ENCODE results near the gene KLHL29. TPM values are rescaled to one million over a fixed set of nuclear protein-coding genes. Genes with fewer than 3 reads are reported as not detected.

Gene KLHL29
- total and polyA plus RNA-seq, 2 donors (not counting 1 experiment from before 2014, with no cell fraction given): 1.3 to 3.4 TPM

DNA sequence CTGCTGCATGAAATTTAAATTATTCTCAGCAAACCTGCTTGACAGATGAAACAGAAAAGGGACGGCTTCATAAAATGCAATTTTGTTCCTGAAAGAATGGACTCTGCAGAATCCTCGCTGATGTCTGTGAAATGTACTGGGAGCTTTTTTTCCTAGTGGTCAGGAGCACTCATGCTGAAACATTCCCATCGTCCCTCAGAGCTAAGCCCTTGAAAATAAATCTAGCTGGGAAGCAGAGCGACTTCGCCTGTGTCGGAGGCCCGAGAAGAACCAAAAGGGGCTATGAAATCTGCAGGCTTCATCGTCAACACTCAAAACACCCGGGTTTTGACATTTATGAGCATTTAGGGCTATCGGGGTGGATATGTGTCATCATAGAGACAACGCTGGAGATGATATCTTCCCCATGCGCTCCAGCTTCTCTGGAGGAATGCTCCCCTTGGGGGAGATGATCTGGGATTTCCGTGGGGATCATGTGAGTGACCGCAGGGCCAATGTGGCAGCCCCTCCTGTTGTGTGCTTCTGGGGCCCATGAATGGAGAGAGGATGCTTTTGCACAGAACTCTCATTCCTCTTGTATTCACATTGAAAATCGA is 182.3 kb downstream of the KLHL29 start:
- H3K9me3 ChIP-seq (ENCODE audit: control extremely low read depth in 1 of 3, control insufficient read depth in 2 of 3, insufficient read depth in 1 of 3, low read length in 2 of 3): peaks cover 0 to 6% (median 0%) of the 10 kb centered on the region in 3 donors
- H3K27me3 ChIP-seq (replicated peaks in 1 of 4; ENCODE audit: control extremely low read depth in 1 of 4, control insufficient read depth in 3 of 4, insufficient read depth in 4 of 4, low read length in 3 of 4): no peaks in the 10 kb centered on the region
- Mint-ChIP-seq H3K9me3 (ENCODE audit: insufficient read depth) (no peaks in the 10 kb centered on the region), H3K27ac (no peak overlapping the region), H3K4me3 (no peak overlapping the region), H3K27me3 (no peaks in the 10 kb centered on the region), H3K4me1 (no peaks in the 10 kb centered on the region)
- WGBS (ENCODE audit: insufficient coverage): 90% methylated on average over 12 of the region's 15 CpGs
- ATAC-seq (ENCODE audit: low read depth): no peak
- H3K9ac ChIP-seq (ENCODE audit: low read length): no peak overlapping the region
- POLR2A ChIA-PET: no interaction called here
- H3K4me1 ChIP-seq (ENCODE audit: control insufficient read depth in 2 of 2, insufficient read depth in 2 of 2, low read length in 2 of 2): no peaks in the 10 kb centered on the region
- H4K20me1 ChIP-seq (ENCODE audit: control insufficient read depth, insufficient read depth, low read length, poor library complexity, severe bottlenecking): no peaks in the 10 kb centered on the region
- DNase-seq: no peak
- H3K36me3 ChIP-seq (replicated peaks in 1 of 2; ENCODE audit: control extremely low read depth in 1 of 2, control insufficient read depth in 1 of 2, extremely low read depth in 1 of 2, insufficient read depth in 2 of 2, low read length in 1 of 2): no peaks in the 10 kb centered on the region
- no peaks in the 10 kb centered on the region for H3K79me2 ChIP-seq (ENCODE audit: control insufficient read depth, insufficient read depth, low read length)
- H3K4me2 ChIP-seq (replicated peaks; ENCODE audit: low read depth, low read length, poor library complexity, severe bottlenecking): no peak overlapping the region
- H3K27ac ChIP-seq (ENCODE audit: low read length in 2 of 2): no peak overlapping the region
- CTCF ChIA-PET: no interaction called here
- no peak overlapping the region for H2AFZ ChIP-seq (ENCODE audit: insufficient read depth, low read depth, low read length, poor library complexity, severe bottlenecking)
- intact Hi-C loops (cut with micrococcal nuclease): no loop called here
- no peak for TF ChIP-seq EZH2 (IDR thresholded peaks at IDR 0.05; ENCODE audit: borderline replicate concordance, insufficient read depth, low read depth, low read length, poor library complexity, severe bottlenecking)
- TF ChIP-seq, protein P1, sequence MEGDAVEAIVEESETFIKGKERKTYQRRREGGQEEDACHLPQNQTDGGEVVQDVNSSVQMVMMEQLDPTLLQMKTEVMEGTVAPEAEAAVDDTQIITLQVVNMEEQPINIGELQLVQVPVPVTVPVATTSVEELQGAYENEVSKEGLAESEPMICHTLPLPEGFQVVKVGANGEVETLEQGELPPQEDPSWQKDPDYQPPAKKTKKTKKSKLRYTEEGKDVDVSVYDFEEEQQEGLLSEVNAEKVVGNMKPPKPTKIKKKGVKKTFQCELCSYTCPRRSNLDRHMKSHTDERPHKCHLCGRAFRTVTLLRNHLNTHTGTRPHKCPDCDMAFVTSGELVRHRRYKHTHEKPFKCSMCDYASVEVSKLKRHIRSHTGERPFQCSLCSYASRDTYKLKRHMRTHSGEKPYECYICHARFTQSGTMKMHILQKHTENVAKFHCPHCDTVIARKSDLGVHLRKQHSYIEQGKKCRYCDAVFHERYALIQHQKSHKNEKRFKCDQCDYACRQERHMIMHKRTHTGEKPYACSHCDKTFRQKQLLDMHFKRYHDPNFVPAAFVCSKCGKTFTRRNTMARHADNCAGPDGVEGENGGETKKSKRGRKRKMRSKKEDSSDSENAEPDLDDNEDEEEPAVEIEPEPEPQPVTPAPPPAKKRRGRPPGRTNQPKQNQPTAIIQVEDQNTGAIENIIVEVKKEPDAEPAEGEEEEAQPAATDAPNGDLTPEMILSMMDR (IDR thresholded peaks at IDR 0.05): no peak
- H3K4me3 ChIP-seq (ENCODE audit: control extremely low read depth in 1 of 5, extremely low read depth in 1 of 5, insufficient read depth in 1 of 5, low read depth in 2 of 5, low read length in 4 of 5): no peak overlapping the region

DNA sequence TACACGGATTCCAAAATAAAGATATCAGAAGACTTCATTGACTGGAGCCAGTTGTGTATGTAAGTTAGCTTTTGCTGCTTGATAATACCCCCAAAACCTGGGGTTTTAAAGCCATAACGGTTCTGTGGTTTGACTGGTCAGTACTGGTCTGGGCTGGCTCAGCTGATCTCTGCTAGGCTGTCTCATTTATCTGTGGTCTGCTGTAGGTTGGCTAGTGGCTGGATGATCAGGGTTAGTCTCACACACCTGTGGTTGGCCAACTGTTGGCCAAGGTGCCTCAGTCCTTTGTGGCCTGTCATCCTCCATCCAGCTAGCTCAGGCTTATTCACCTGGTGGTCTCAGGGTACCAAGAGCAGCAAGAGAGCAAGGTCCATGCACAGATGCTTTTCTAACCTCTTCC is 183.2 kb downstream of the KLHL29 start:
- Histone ChIP-seq H3K9me3 (ENCODE audit: control extremely low read depth in 1 of 3, control insufficient read depth in 2 of 3, insufficient read depth in 1 of 3, low read length in 2 of 3) (peaks cover 0 to 6% (median 0%) of the 10 kb centered on the region in 3 donors), H3K27me3 (replicated peaks in 1 of 4; ENCODE audit: control extremely low read depth in 1 of 4, control insufficient read depth in 3 of 4, insufficient read depth in 4 of 4, low read length in 3 of 4) (no peaks in the 10 kb centered on the region), H3K4me3 (ENCODE audit: control extremely low read depth in 1 of 5, extremely low read depth in 1 of 5, insufficient read depth in 1 of 5, low read depth in 2 of 5, low read length in 4 of 5) (no peak overlapping the region), H3K4me2 (replicated peaks; ENCODE audit: low read depth, low read length, poor library complexity, severe bottlenecking) (no peak overlapping the region), H3K27ac (ENCODE audit: low read length in 2 of 2) (no peak overlapping the region), H3K36me3 (replicated peaks in 1 of 2; ENCODE audit: control extremely low read depth in 1 of 2, control insufficient read depth in 1 of 2, extremely low read depth in 1 of 2, insufficient read depth in 2 of 2, low read length in 1 of 2) (no peaks in the 10 kb centered on the region), H3K4me1 (ENCODE audit: control insufficient read depth in 2 of 2, insufficient read depth in 2 of 2, low read length in 2 of 2) (no peaks in the 10 kb centered on the region), H2AFZ (ENCODE audit: insufficient read depth, low read depth, low read length, poor library complexity, severe bottlenecking) (no peak overlapping the region), H3K9ac (ENCODE audit: low read length) (no peak overlapping the region), H3K79me2 (ENCODE audit: control insufficient read depth, insufficient read depth, low read length) (no peaks in the 10 kb centered on the region), H4K20me1 (ENCODE audit: control insufficient read depth, insufficient read depth, low read length, poor library complexity, severe bottlenecking) (no peaks in the 10 kb centered on the region)
- WGBS (ENCODE audit: insufficient coverage): 100% methylated on average over 1 of the region's 2 CpGs
- ChIA-PET CTCF (no interaction called here), POLR2A (no interaction called here)
- TF ChIP-seq, protein P1 (IDR thresholded peaks at IDR 0.05): no peak
- no peak for TF ChIP-seq EZH2 (IDR thresholded peaks at IDR 0.05; ENCODE audit: borderline replicate concordance, insufficient read depth, low read depth, low read length, poor library complexity, severe bottlenecking)
- Mint-ChIP-seq H3K27ac (no peak overlapping the region), H3K9me3 (ENCODE audit: insufficient read depth) (no peaks in the 10 kb centered on the region), H3K27me3 (no peaks in the 10 kb centered on the region), H3K4me3 (no peak overlapping the region), H3K4me1 (no peaks in the 10 kb centered on the region)
- no peak for ATAC-seq (ENCODE audit: low read depth)
- DNase-seq: no peak
- intact Hi-C loops (cut with micrococcal nuclease): no loop called here

Data from B cell (primary cell).